SU-DHL-6 (cell line): ENCODE data around the gene TAF5L.

Experiments used
- H2AFZ ChIP-seq: fragments of 200-600 bp; sonication (generic); 2 replicates; pipeline ENCODE4 v1.6.1; 2014; ENCODE audit warnings: low read depth, mild to moderate bottlenecking, moderate library complexity, mixed read lengths, antibody characterized with exemption, low read length; ENCODE audit not compliant: severe bottlenecking
- H3F3A ChIP-seq: fragments of 200-600 bp; shearing (Covaris generic); 2 replicates; pipeline ENCODE4 v1.6.0; 2016; ENCODE audit warnings: antibody characterized with exemption, mild to moderate bottlenecking; ENCODE audit not compliant: insufficient read depth
- H3K27ac ChIP-seq: fragments of 200-600 bp; sonication (generic); 2 replicates; pipeline ENCODE4 v1.5.1; 2016; ENCODE audit warnings: low read depth, mild to moderate bottlenecking, low read length, moderate library complexity, mixed read lengths
- H3K27me3 ChIP-seq: fragments of 200-600 bp; sonication (generic), shearing (Covaris generic); 2 replicates; pipeline ENCODE4 v1.6.0; 2014; ENCODE audit warnings: mild to moderate bottlenecking, low read length
- H3K36me3 ChIP-seq: fragments of 200-600 bp; sonication (generic); 2 replicates; pipeline ENCODE4 v1.6.1; 2014; ENCODE audit warnings: mild to moderate bottlenecking, low read length, mixed read lengths
- H3K4me2 ChIP-seq: fragments of 300-600, 200-600 bp; shearing (Covaris generic), sonication (generic); 2 replicates; pipeline ENCODE4 v1.6.0; 2014; ENCODE audit warnings: low read length, low read depth, mild to moderate bottlenecking; ENCODE audit not compliant: poor library complexity, severe bottlenecking
- H3K4me3 ChIP-seq: fragments of 200-600 bp; sonication (generic); 2 replicates; pipeline ENCODE4 v1.5.1; 2014; ENCODE audit warnings: antibody characterized with exemption, low read length, mild to moderate bottlenecking, mixed read lengths; ENCODE audit not compliant: insufficient read depth, poor library complexity, severe bottlenecking
- H3K79me2 ChIP-seq: fragments of 200-600 bp; sonication (generic); 2 replicates; pipeline ENCODE4 v1.6.1; 2014; ENCODE audit warnings: mild to moderate bottlenecking, low read length, moderate library complexity; ENCODE audit not compliant: insufficient read depth
- H3K9ac ChIP-seq: fragments of 200-600 bp; sonication (generic); 2 replicates; pipeline ENCODE4 v1.7.0; 2014; ENCODE audit warnings: mild to moderate bottlenecking, low read length
- H3K9me2 ChIP-seq: fragments of 200-600 bp; sonication (generic); replicated peaks from 2 replicates; pipeline ENCODE4 v1.6.1; 2014; ENCODE audit warnings: low read length; ENCODE audit not compliant: insufficient read depth
- H3K9me3 ChIP-seq: fragments of 200-600 bp; sonication (generic); 2 replicates; pipeline ENCODE4 v1.6.1; 2014; ENCODE audit warnings: low read length, mixed read lengths; ENCODE audit not compliant: insufficient read depth
- H4K20me1 ChIP-seq: fragments of 200-600 bp; sonication (generic); 2 replicates; pipeline ENCODE4 v1.6.1; 2014; ENCODE audit warnings: low read depth, mild to moderate bottlenecking, antibody characterized with exemption, low read length, moderate library complexity, mixed read lengths
- CTCF ChIP-seq: fragments of 200-600 bp; sonication (generic); IDR thresholded peaks from one replicate; pipeline ENCODE4 v1.5.1; 2017; ENCODE audit warnings: antibody characterized with exemption, mild to moderate bottlenecking, low read length, moderate library complexity; ENCODE audit not compliant: insufficient read depth, poor library complexity, severe bottlenecking
- EZH2phosphoT487 ChIP-seq: fragments of 200-600 bp; sonication (generic), shearing (Covaris generic); conservative IDR thresholded peaks from 2 replicates; pipeline ENCODE4 v1.6.1; 2018; ENCODE audit warnings: mild to moderate bottlenecking, antibody characterized with exemption, low read length, moderate library complexity, mixed read lengths

Gene TAF5L

GRCh38 chr1:229581485-229581884 is 44.4 kb downstream of the TAF5L start:
- H3F3A ChIP-seq: no peaks in the 10 kb centered on the region
- no peak overlapping the region for H2AFZ ChIP-seq
- H3K27ac ChIP-seq: no peak overlapping the region
- no peaks in the 10 kb centered on the region for H4K20me1 ChIP-seq
- H3K79me2 ChIP-seq: no peaks in the 10 kb centered on the region
- H3K4me3 ChIP-seq: no peak overlapping the region
- H3K4me2 ChIP-seq: no peak overlapping the region
- H3K36me3 ChIP-seq: no peaks in the 10 kb centered on the region
- no peak overlapping the region for H3K9ac ChIP-seq
- TF ChIP-seq EZH2phosphoT487 (no peak), CTCF (no peak)
- no peaks in the 10 kb centered on the region for H3K27me3 ChIP-seq
- no peaks in the 10 kb centered on the region for H3K9me3 ChIP-seq
- H3K9me2 ChIP-seq: no peaks in the 10 kb centered on the region

- H3K9me2 ChIP-seq: no peaks in the 10 kb centered on the region
- H3K27me3 ChIP-seq: no peaks in the 10 kb centered on the region
- no peak overlapping the region for H2AFZ ChIP-seq
- no peak overlapping the region for H3K27ac ChIP-seq
- peak overlapping the region; percentile 27 for H3K4me2 ChIP-seq
- H3K9me3 ChIP-seq: no peaks in the 10 kb centered on the region
- H3K79me2 ChIP-seq: no peaks in the 10 kb centered on the region
- TF ChIP-seq EZH2phosphoT487 (no peak), CTCF (no peak)
- H3K9ac ChIP-seq: no peak overlapping the region
- no peaks in the 10 kb centered on the region for H3K36me3 ChIP-seq
- H3K4me3 ChIP-seq: no peak overlapping the region
- no peaks in the 10 kb centered on the region for H3F3A ChIP-seq
- no peaks in the 10 kb centered on the region for H4K20me1 ChIP-seq
Observed at GRCh38 chr1:229579059-229579673, 46.8 kb downstream of the TAF5L start.

GRCh38 chr1:229578168-229579058 is 47.5 kb downstream of the TAF5L start:
- Histone ChIP-seq H3K9ac (no peak overlapping the region), H2AFZ (no peak overlapping the region), H3F3A (no peaks in the 10 kb centered on the region), H3K27ac (no peak overlapping the region), H3K4me3 (no peak overlapping the region), H4K20me1 (no peaks in the 10 kb centered on the region), H3K36me3 (no peaks in the 10 kb centered on the region), H3K27me3 (no peaks in the 10 kb centered on the region), H3K9me2 (no peaks in the 10 kb centered on the region), H3K79me2 (no peaks in the 10 kb centered on the region), H3K4me2 (peak overlapping the region; percentile 27), H3K9me3 (no peaks in the 10 kb centered on the region)
- no peak for TF ChIP-seq CTCF
- no peak for TF ChIP-seq EZH2phosphoT487
